HG03025 (cell line): ENCODE data around the gene ABCF2.

Experiments
- ATAC-seq: cut with Tn5 transposase; IDR thresholded peaks from one replicate; pipeline ENCODE4 v1.9.1; 2021; ENCODE audit warnings: mild to moderate bottlenecking, moderate library complexity; ENCODE audit not compliant: unreplicated experiment, low FRiP score

ABCF2 gene

GRCh38 chr7:151176401-151176800 lies 50.6 kb downstream of the ABCF2 start:
- ATAC-seq, result no peak

DNA sequence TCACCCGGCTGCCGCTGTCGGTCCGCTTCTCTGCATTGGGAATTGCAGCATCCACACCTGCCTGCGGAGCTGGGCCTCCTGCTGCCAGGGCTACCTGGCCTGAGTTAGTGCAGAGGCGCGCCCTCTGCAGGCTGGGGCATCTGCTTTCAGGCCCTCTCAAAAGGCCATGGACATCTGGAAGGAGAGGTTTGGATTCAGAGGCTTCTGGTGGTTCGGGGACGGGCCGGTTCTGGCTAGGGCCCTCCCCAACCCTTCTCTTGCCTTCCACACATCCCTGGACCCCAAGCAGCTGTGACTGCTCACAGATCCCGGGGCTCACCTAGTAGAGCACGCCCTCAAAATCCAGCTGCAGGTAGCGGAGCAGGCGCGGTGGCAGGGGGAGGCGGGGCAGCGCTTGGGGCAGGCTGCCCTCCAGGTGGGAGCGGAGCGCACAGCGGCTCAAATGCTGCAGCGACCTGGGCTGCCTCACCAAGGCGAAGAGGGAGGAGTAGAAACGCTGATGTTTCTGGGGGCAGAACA lies 51.2 kb downstream of the ABCF2 start:
- no peak for ATAC-seq

- ATAC-seq, result no peak
Observed at GRCh38 chr7:151175047-151175792, 51.8 kb downstream of the ABCF2 start.

- no peak for ATAC-seq
Observed at GRCh38 chr7:151174246-151175046, 52.6 kb downstream of the ABCF2 start.

GRCh38 chr7:151173386-151174245 lies 53.4 kb downstream of the ABCF2 start:
- no peak for ATAC-seq

DNA sequence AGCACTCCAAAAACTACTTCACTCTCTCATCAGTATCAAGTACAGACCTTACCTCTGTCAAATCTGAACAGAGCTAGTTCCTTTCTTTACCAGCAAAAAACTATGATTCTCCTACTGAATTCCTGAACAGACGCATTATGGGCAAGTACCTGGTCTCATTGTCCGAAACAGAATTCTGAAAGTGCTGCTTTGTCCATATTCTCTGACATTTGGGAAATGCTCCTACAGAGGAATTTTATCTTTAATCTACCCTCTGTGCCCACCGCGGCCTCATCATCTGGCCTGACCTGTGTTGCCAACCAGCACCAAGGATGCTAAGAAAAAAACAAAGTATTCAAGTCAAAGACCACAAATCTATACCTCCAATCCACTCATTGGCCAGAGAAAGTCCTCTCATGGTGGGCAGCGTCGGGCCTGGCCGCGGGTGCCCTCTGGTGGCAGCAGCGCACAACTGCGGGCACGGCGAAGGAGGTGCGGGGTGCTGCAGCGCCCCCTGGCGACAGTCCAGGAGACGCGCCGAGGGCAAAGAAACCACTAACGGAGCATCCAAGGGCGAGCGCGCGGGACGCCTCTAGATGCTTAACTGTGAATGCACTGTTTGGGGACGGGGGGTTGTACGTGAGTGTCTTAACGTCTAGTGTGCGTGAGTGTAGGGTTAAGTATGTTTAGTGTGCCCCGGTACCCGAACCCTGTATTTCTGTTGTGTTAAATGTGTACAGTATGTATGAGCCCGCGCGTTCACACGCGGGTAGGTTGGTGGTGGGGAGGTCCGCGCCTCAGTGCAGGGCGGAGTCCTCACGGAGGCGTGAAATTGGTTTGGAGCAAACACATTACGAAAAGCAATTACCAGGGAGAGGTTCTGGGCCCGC lies 54.5 kb downstream of the ABCF2 start:
- no peak for ATAC-seq

DNA sequence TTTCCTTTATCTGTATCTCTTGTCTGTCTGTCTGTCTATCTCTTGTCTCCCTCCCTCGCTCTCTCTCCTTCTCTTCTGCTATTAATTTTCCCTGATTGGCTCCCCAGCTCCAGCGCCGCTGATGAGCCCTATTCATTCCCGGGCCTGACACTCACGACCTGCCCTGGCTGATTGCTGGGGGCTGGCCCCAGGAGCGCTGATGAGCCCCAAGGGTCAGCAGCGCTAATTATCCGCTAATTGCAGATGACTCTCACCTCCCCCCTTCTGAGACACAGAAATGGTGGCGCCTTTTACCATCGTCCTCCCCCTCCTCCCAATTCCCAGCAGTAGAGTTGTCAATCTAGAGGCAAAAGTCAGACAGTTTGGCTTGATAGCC lies 58.2 kb downstream of the ABCF2 start:
- no peak for ATAC-seq

DNA sequence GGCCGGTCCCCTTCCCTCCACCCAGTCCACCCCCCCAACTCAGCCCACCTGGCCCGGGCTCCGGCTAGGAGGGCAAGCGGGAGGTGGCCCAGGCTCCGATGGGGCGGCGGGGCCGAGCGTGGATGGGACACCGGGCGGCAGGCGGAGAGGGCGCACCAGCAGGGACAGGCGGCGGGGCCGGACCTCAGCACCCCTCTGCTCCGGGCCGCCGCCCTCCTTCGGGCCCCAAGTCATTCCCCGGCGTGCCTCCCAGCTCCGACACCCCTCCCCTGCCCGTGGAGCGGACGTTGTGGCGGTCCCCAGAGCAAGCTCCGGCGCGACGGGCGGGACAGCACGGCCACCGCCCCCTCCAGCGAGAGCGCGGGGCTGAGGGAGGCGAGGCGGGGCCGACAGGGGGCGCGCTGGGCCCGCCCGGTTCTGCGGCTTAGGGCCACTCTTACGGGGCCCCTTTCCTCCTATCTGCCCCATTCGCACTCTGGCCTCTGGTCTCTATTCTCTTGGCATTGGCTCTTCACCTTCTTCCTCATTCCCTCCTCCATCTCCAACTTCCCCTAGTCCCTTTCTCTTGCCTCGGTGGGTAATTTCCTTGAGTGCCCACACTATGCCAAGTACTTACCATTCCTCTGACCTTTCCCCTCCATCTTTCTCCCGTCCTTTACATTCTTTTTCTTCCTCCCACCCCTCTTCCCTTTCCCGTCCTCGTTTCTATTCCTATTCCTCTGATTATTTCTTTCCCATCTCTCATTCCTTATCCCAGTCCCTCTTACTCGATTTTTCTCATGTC lies 58.8 kb downstream of the ABCF2 start:
- ATAC-seq, result no peak

GRCh38 chr7:151167197-151167961 lies 59.6 kb downstream of the ABCF2 start, which contains the start of gene GBX1:
Gene GBX1, minus strand, starts transcription at chr7:151167694. Its CDS starts 146 bp downstream, at chr7:151167548.
- no peak for ATAC-seq

DNA sequence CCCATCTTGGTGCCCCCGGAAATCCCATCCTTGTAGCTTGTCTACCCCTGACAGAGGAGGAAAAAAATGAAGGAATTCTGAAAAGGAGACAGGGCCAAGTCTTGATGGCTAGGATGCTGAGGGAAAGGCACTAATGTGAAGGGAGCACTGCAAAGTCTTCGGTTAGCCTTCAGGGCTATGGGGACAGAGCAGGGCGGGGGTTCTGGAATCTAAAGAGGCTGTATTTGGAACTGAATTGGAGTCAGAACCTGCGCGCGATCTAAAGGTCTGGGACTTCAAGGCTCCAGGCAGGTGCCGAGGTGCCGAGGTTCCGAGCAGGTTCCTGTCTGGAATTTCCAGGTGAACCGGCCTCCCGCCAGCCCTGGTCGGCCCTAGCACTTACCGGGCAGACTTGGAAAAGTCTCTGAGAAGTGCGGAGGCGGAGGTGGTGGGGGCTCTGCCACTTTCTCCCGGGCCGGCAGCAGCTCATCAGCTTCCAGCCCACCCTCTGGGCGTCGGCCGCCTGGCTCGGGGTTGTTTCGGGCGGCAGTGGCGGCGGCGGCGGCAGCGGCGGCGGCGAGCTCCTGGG lies 60.3 kb downstream of the ABCF2 start:
- no peak for ATAC-seq
